Measurements from ENCODE around the gene GNA15. TPM values are rescaled to one million over a fixed set of nuclear protein-coding genes. Genes with fewer than 3 reads are reported as not detected.

GNA15 gene
- total and polyA plus RNA-seq, 9 donors, result 1.2 to 4.8 (median 1.4) TPM

DNA sequence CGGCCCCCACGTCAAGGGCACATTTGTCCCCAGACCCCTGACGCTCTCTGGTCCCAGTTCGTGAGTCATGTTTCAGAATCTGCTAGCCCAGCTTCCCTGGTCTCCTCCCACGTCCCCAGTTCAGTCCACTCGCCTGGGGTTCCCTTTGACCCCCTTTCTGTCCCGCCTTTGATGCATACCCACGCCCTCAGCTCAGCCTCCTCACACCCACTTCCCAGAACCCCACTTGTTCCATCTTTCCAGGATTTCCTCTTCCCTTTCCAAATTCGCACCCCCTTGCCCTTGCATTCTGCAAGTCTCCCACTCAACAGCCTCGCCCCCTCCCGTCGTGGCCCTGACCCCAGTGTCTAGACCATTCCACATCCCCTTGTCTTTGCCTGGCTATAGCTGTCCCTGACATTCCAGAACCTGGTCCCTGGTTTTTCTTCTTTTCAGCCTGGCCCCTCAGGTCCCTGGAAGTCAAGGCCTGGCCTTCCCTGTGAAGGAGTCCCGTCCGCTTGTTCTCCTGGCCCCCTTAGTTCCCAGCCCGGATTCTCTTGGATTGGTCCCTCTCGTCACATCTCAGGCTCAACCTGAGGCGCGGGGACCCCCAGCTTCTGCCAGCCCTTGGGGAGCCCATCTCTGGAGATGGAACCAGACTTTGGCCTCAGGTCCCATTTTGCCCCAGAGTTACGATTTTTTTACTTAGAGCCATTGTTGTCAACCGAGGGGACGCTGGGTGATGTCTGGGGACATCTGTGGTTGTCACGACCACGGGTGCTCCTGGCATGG, 51.2 kb downstream of the GNA15 start:
- Histone ChIP-seq H3K27ac (no peak overlapping the region), H3K27me3 (no peaks in the 10 kb centered on the region), H3K4me3 (peak overlapping the region; percentile 87), H3K36me3 (no peaks in the 10 kb centered on the region), H3K4me1 (ENCODE audit: insufficient read depth) (peaks cover 11% of the 10 kb centered on the region), H3K9me3 (no peaks in the 10 kb centered on the region)
- DNase-seq, result peak in 2 of 5 donors; percentile 28 to 43
- 50 to 61% (median 52%) methylated on average over 23 of the region's 23 CpGs for WGBS, 3 donors
- TF ChIP-seq CTCF (IDR thresholded peaks at IDR 0.05) (no peak), POLR2A (IDR thresholded peaks at IDR 0.05) (no peak), EP300 (IDR thresholded peaks at IDR 0.05) (no peak)
- intact Hi-C loops (cut with DNase I), result no loop called here

DNA sequence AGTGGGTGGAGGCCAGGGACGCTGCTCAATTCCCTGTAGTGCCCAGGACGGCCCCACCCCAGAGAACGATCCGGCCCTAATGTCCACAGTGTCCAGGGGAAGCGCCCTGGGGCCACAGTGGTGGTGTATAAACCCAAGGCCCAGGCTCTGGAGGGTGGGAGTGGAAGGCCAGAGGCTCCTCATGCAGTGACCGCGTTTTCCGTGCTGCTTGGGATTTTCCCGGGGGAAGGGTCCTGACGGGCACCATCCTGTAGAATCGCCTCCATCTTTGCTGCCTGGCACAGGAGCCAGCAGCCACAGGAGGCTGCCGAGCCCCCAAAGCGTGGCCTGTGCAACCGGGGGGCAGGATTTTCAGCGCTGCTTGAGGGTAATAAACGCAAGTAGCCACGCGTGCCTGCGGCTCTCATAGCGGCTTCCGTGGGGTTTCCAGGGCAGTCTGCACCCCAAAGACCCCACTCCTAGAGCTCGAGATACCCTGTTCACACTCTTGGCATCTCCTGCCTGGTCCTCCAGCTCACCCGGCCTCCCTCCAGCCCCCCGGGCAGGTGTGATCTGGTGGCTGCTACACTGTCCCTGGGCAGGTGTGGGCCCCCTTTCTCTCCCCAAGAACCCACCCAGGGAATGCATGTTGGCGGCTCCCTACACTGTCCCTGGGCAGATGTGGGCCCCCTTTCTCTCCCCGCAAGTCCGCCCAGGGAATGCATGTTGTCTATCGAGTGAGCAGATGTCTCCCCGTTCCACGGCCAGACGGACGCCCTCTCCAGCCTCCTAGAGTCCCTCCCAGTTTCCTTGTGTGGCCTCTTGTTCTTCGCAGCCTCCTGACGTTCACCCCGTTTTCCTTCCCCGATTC, 52.1 kb downstream of the GNA15 start:
- TF ChIP-seq POLR2A (IDR thresholded peaks at IDR 0.05), result no peak
- no peak for TF ChIP-seq EP300 (IDR thresholded peaks at IDR 0.05)
- TF ChIP-seq CTCF (IDR thresholded peaks at IDR 0.05), result no peak
- WGBS, 3 donors, result 86 to 88% (median 88%) methylated on average over 36 of the region's 36 CpGs
- no peak overlapping the region for H3K4me3 ChIP-seq
- no peaks in the 10 kb centered on the region for H3K27me3 ChIP-seq
- intact Hi-C loops (cut with DNase I), result no loop called here
- no peaks in the 10 kb centered on the region for H3K36me3 ChIP-seq
- peak in 1 of 5 donors; percentile 36 for DNase-seq
- peaks cover 11% of the 10 kb centered on the region for H3K4me1 ChIP-seq (ENCODE audit: insufficient read depth)
- H3K27ac ChIP-seq, result no peak overlapping the region
- no peaks in the 10 kb centered on the region for H3K9me3 ChIP-seq

DNA sequence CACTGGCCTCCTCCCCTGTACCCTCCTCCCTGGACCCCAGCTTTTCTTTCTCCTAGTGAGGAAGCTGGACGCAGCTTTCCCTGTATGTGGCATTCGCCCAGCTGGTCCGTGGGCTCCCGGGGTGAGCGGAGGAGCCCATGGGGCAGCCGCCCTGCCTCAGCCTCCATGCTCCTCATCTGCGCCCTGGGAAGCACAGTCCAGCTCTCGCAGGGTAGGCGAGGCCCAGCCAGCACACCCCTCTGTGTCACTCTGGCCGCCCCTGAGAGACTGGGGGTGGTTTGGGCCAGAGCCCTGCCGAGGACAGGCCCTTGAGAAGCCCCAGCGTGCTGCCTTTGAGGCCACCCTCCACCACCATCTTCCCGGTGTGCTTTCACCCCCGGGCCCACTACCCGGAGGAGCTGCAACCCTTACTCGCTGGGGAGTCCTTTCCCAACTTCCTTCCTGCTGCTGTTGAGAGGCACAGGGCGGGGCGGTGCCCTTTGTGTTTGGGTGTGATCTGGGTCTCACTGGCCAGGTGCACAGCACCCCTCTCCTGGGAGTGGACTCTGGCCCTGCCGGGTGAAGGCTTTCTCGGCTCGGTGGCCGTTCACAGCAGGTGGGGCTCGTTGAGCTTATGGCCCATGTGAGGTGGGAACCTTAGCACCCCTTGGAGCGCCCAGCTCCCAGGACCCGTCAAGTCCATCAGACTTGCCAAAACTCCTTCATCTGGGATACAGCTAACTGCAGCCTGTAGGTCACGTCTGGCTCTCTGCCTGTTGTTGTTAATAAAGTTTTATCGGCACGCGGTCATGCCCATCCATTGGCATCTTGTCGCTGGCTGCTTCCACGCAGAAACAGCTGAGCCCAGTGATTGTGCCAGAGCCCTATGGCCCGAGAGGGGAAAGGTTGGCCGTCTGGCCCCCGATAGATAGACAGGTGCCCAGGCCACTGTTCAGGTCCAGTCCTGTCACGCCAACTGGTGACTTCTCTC, 53.1 kb downstream of the GNA15 start:
- DNase-seq, result peak in 2 of 5 donors; percentile 14 to 24
- H3K27me3 ChIP-seq, result no peaks in the 10 kb centered on the region
- H3K9me3 ChIP-seq, result no peaks in the 10 kb centered on the region
- H3K36me3 ChIP-seq, result no peaks in the 10 kb centered on the region
- no peak for TF ChIP-seq EP300 (IDR thresholded peaks at IDR 0.05)
- no peak for TF ChIP-seq CTCF (IDR thresholded peaks at IDR 0.05)
- TF ChIP-seq POLR2A (IDR thresholded peaks at IDR 0.05), result no peak
- no peak overlapping the region for H3K4me3 ChIP-seq
- H3K27ac ChIP-seq, result no peak overlapping the region
- peaks cover 11% of the 10 kb centered on the region for H3K4me1 ChIP-seq (ENCODE audit: insufficient read depth)
- intact Hi-C loops (cut with DNase I), result no loop called here
- 92 to 95% (median 94%) methylated on average over 34 to 35 of the region's 35 CpGs for WGBS, 3 donors
